ENCODE measurements around the gene VDAC2. TPM values are rescaled to one million over a fixed set of nuclear protein-coding genes. Genes with fewer than 3 reads are reported as not detected.

The VDAC2 gene
- total RNA-seq, 4 donors from 2014 or later: 255 to 442 (median 268) TPM

- ATAC-seq (no peak), DNase-seq (no peak)
- intact Hi-C loops (cut with DNase I; ENCODE audit: low total_unique reads): no loop called here
- Histone ChIP-seq H3K27me3 (no peaks in the 10 kb centered on the region), H3K4me3 (peak overlapping the region in 1 of 4 donors; percentile 9), H3K9me3 (no peaks in the 10 kb centered on the region), H3K27ac (peak overlapping the region; percentile 72 to 95 (median 76)), H3K4me1 (peaks cover 61 to 71% of the 10 kb centered on the region in 2 donors), H3K36me3 (peaks cover 0 to 66% of the 10 kb centered on the region in 2 donors)
- TF ChIP-seq POLR2A (IDR thresholded peaks at IDR 0.05) (no peak), CTCF (IDR thresholded peaks at IDR 0.05 in 4 of 5, conservative IDR thresholded peaks at IDR 0.05 in 1 of 5) (no peak)
- in situ Hi-C loops (cut with MboI; ENCODE audit: low sequenced_read_pairs in 4 of 4): loop anchor here in 2 of 4 donors (10.0 kb wide), 2 partner anchors 109 to 389 kb away; partner anchors contain the start of gene SAMD8 (in 1 of the 2)
Observed at GRCh38 chr10:75223507-75223906, 12.9 kb downstream of the VDAC2 start.

GRCh38 chr10:75226095-75226494, 15.5 kb downstream of the VDAC2 start:
- peaks cover 0 to 56% of the 10 kb centered on the region in 2 donors for H3K36me3 ChIP-seq
- peaks cover 72 to 79% of the 10 kb centered on the region in 2 donors for H3K4me1 ChIP-seq
- H3K9me3 ChIP-seq: no peaks in the 10 kb centered on the region
- H3K27ac ChIP-seq: peak overlapping the region; percentile 72 to 95 (median 76)
- peak overlapping the region in 2 of 4 donors; percentile 4 to 26 for H3K4me3 ChIP-seq
- in situ Hi-C loops (cut with MboI; ENCODE audit: low sequenced_read_pairs in 4 of 4) (loop anchor here (5.0 to 25.0 kb wide), 4 partner anchors 111 to 964 kb away; partner anchors contain the start of gene SAMD8 (in 3 of the 4)), intact Hi-C loops (cut with DNase I; ENCODE audit: low total_unique reads) (no loop called here)
- no peak for TF ChIP-seq POLR2A (IDR thresholded peaks at IDR 0.05)
- no peak for TF ChIP-seq CTCF (IDR thresholded peaks at IDR 0.05 in 4 of 5, conservative IDR thresholded peaks at IDR 0.05 in 1 of 5)
- H3K27me3 ChIP-seq: no peaks in the 10 kb centered on the region
- DNase-seq (no peak), ATAC-seq (no peak)

GRCh38 chr10:75226656-75227055, 16.1 kb downstream of the VDAC2 start:
- Histone ChIP-seq H3K27ac (peak overlapping the region; percentile 72 to 95 (median 76)), H3K4me1 (peaks cover 72 to 79% of the 10 kb centered on the region in 2 donors), H3K27me3 (no peaks in the 10 kb centered on the region), H3K4me3 (no peak overlapping the region), H3K9me3 (no peaks in the 10 kb centered on the region), H3K36me3 (peaks cover 0 to 56% of the 10 kb centered on the region in 2 donors)
- in situ Hi-C loops (cut with MboI; ENCODE audit: low sequenced_read_pairs in 4 of 4): loop anchor here (5.0 to 25.0 kb wide), 4 partner anchors 112 to 964 kb away; partner anchors contain the start of gene SAMD8 (in 3 of the 4)
- DNase-seq (no peak), ATAC-seq (no peak)
- intact Hi-C loops (cut with DNase I; ENCODE audit: low total_unique reads): no loop called here
- TF ChIP-seq CTCF (IDR thresholded peaks at IDR 0.05 in 4 of 5, conservative IDR thresholded peaks at IDR 0.05 in 1 of 5) (no peak), POLR2A (IDR thresholded peaks at IDR 0.05) (no peak)

GRCh38 chr10:75228278-75228677, 17.7 kb downstream of the VDAC2 start:
- H3K4me3 ChIP-seq: peak overlapping the region in 1 of 4 donors; percentile 15
- peak overlapping the region; percentile 72 to 95 (median 76) for H3K27ac ChIP-seq
- H3K4me1 ChIP-seq: peaks cover 68 to 70% of the 10 kb centered on the region in 2 donors
- in situ Hi-C loops (cut with MboI; ENCODE audit: low sequenced_read_pairs in 4 of 4): loop anchor here (5.0 to 25.0 kb wide), 4 partner anchors 113 to 966 kb away; partner anchors contain the start of gene SAMD8 (in 3 of the 4)
- H3K27me3 ChIP-seq: no peaks in the 10 kb centered on the region
- ATAC-seq: no peak
- H3K36me3 ChIP-seq: peaks cover 0 to 42% of the 10 kb centered on the region in 2 donors
- intact Hi-C loops (cut with DNase I; ENCODE audit: low total_unique reads): no loop called here
- TF ChIP-seq POLR2A (IDR thresholded peaks at IDR 0.05) (no peak), CTCF (IDR thresholded peaks at IDR 0.05 in 4 of 5, conservative IDR thresholded peaks at IDR 0.05 in 1 of 5) (no peak)
- no peaks in the 10 kb centered on the region for H3K9me3 ChIP-seq
- DNase-seq: no peak
